WTC11 (cell line): ENCODE data around the gene RNF103. TPM values are rescaled to one million over a fixed set of nuclear protein-coding genes. Genes with fewer than 3 reads are reported as not detected.

Experiments used
- ATAC-seq: fragments of 200-7000 bp; cut with Tn5 transposase; 2 replicates; pipeline ENCODE4 v1.10.0; 2021; ENCODE audit warnings: mild to moderate bottlenecking, moderate library complexity
- CTCF ChIA-PET: fragments of 300-600 bp; sonication (Branson Sonifier 250); formaldehyde crosslinking; loops from one replicate; lab custom pipeline; 2021; ENCODE audit warnings: antibody characterized with exemption; lab: Charles Lee
- POLR2A ChIA-PET: fragments of 350-600 bp; sonication (Branson Sonifier 250); formaldehyde crosslinking; loops from one replicate; lab custom pipeline; 2021; ENCODE audit warnings: antibody characterized with exemption; lab: Charles Lee
- DNase-seq: peaks from one replicate; pipeline ENCODE4 v3.0.0; 2021; ENCODE audit warnings: low spot score
- H3K27ac Mint-ChIP-seq: 2 replicates; pipeline ENCODE4 v1.8.0; 2021; ENCODE audit warnings: mixed read lengths
- H3K27me3 Mint-ChIP-seq: 2 replicates; pipeline ENCODE4 v1.8.0; 2021; ENCODE audit warnings: low read depth, mild to moderate bottlenecking, moderate library complexity, mixed read lengths
- H3K36me3 Mint-ChIP-seq: 2 replicates; pipeline ENCODE4 v1.8.0; 2021; ENCODE audit warnings: mixed read lengths
- H3K4me1 Mint-ChIP-seq: 2 replicates; pipeline ENCODE4 v1.8.0; 2022; ENCODE audit warnings: mixed read lengths
- H3K4me3 Mint-ChIP-seq: 2 replicates; pipeline ENCODE4 v1.8.0; 2021; ENCODE audit warnings: mild to moderate bottlenecking, moderate library complexity, mixed read lengths
- H3K9me3 Mint-ChIP-seq: 2 replicates; pipeline ENCODE4 v1.8.0; 2021; ENCODE audit warnings: mixed read lengths
- CREM ChIP-seq: sonication (generic); formaldehyde crosslinking; IDR thresholded peaks from 2 replicates; pipeline ENCODE4 v1.8.1; 2022; ENCODE audit warnings: mild to moderate bottlenecking, missing genetic modification reagents, moderate library complexity
- EMX1 ChIP-seq: fragments of 250-450 bp; sonication (Bioruptor Pico); IDR thresholded peaks from 2 replicates; pipeline ENCODE4 v1.8.0; 2021; ENCODE audit warnings: mild to moderate bottlenecking
- GTF2I ChIP-seq: fragments of 250-450 bp; sonication (Bioruptor Pico); conservative IDR thresholded peaks from 2 replicates; pipeline ENCODE4 v1.4.0; 2021; ENCODE audit warnings: mild to moderate bottlenecking
- NFATC4 ChIP-seq: fragments of 250-450 bp; sonication (Bioruptor Pico); IDR thresholded peaks from 2 replicates; pipeline ENCODE4 v1.9.0; 2021; ENCODE audit warnings: mild to moderate bottlenecking
- NR2C2 ChIP-seq: sonication (generic); formaldehyde crosslinking; IDR thresholded peaks from 2 replicates; pipeline ENCODE4 v1.8.0; 2022; ENCODE audit warnings: mild to moderate bottlenecking, missing genetic modification reagents
- RELA ChIP-seq: sonication (generic); formaldehyde crosslinking; IDR thresholded peaks from 2 replicates; pipeline ENCODE4 v1.8.1; 2022; ENCODE audit warnings: missing genetic modification reagents, mild to moderate bottlenecking, borderline replicate concordance
- ZNF219 ChIP-seq: sonication (generic); formaldehyde crosslinking; IDR thresholded peaks from 2 replicates; pipeline ENCODE4 v1.8.0; 2023; ENCODE audit warnings: missing genetic modification reagents, mild to moderate bottlenecking, borderline replicate concordance
- ZNF416 ChIP-seq: fragments of 250-450 bp; sonication (Bioruptor Pico); IDR thresholded peaks from 2 replicates; pipeline ENCODE4 v1.9.0; 2021; ENCODE audit warnings: mild to moderate bottlenecking, inconsistent platforms
- ZNF671 ChIP-seq: fragments of 250-450 bp; sonication (Bioruptor Pico); IDR thresholded peaks from 2 replicates; pipeline ENCODE4 v1.8.0; 2021; ENCODE audit warnings: mild to moderate bottlenecking
- total RNA-seq: library from RNA; stranded (reverse); gene quantifications from 3 replicates; pipeline ENCODE4 v1.2.3, GENCODE V29; 2021
- TF ChIP-seq, protein P1 (sequence below): fragments of 250-450 bp; sonication (Bioruptor Pico); IDR thresholded peaks from 2 replicates; pipeline ENCODE4 v1.8.0; 2021; ENCODE audit warnings: mild to moderate bottlenecking
- TF ChIP-seq, protein P2 (sequence below): sonication (generic); formaldehyde crosslinking; IDR thresholded peaks from 2 replicates; pipeline ENCODE4 v1.8.1; 2023; ENCODE audit warnings: mild to moderate bottlenecking, missing genetic modification reagents, borderline replicate concordance
- TF ChIP-seq, protein P3 (sequence below): sonication (generic); formaldehyde crosslinking; IDR thresholded peaks from 2 replicates; pipeline ENCODE4 v1.8.0; 2022; ENCODE audit warnings: mild to moderate bottlenecking, missing genetic modification reagents
- TF ChIP-seq, protein P4 (sequence below): sonication (generic); formaldehyde crosslinking; IDR thresholded peaks from 2 replicates; pipeline ENCODE4 v1.8.0; 2023; ENCODE audit warnings: missing genetic modification reagents, mild to moderate bottlenecking, borderline replicate concordance
- TF ChIP-seq, protein P5 (sequence below): sonication (generic); formaldehyde crosslinking; IDR thresholded peaks from 2 replicates; pipeline ENCODE4 v1.8.1; 2022; ENCODE audit warnings: low read depth, mild to moderate bottlenecking, moderate library complexity, missing genetic modification reagents, borderline replicate concordance
- TF ChIP-seq, protein P6 (sequence below): sonication (generic); formaldehyde crosslinking; IDR thresholded peaks from 2 replicates; pipeline ENCODE4 v1.8.1; 2023; ENCODE audit warnings: mild to moderate bottlenecking, missing genetic modification reagents, moderate library complexity
- TF ChIP-seq, protein P7 (sequence below): sonication (generic); formaldehyde crosslinking; IDR thresholded peaks from 2 replicates; pipeline ENCODE4 v1.8.0; 2022; ENCODE audit warnings: mild to moderate bottlenecking, missing genetic modification reagents
- TF ChIP-seq, protein P8 (sequence below): fragments of 250-450 bp; sonication (Bioruptor Pico); IDR thresholded peaks from 2 replicates; pipeline ENCODE4 v1.9.0; 2021; ENCODE audit warnings: moderate library complexity, mild to moderate bottlenecking, inconsistent platforms, borderline replicate concordance

Gene RNF103
- total RNA-seq, 1 experiment from 2014 or later: 6.8 TPM

DNA sequence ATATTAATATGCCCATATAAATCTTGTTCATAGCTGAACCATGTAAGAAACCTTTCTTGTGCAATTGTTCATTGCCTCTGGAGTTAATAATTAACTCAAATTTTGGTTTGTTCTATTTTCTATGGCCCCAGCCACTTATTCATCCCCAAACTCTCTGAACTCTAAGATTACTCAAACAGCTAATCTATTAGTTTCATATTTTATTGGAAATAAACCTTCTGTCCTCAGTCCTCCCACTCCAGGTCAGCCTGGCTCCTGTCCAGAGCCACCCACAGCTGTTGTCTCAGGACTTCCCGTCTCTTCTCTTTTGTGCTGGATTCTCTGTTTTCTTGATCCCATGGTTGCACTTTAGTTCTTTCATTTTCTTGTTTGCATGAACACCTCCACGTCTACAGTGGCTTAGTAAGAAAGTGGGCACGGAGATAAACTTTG, 4.4 kb upstream of the RNF103 start:
- no peak for DNase-seq
- Mint-ChIP-seq H3K27ac (no peak overlapping the region), H3K4me1 (peaks cover 21% of the 10 kb centered on the region), H3K9me3 (no peaks in the 10 kb centered on the region), H3K36me3 (no peaks in the 10 kb centered on the region), H3K27me3 (peaks cover 27% of the 10 kb centered on the region), H3K4me3 (no peak overlapping the region)
- ChIA-PET CTCF (no interaction called here), POLR2A (no interaction called here)
- TF ChIP-seq, protein P1, sequence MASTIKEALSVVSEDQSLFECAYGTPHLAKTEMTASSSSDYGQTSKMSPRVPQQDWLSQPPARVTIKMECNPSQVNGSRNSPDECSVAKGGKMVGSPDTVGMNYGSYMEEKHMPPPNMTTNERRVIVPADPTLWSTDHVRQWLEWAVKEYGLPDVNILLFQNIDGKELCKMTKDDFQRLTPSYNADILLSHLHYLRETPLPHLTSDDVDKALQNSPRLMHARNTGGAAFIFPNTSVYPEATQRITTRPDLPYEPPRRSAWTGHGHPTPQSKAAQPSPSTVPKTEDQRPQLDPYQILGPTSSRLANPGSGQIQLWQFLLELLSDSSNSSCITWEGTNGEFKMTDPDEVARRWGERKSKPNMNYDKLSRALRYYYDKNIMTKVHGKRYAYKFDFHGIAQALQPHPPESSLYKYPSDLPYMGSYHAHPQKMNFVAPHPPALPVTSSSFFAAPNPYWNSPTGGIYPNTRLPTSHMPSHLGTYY: no peak
- no peak for TF ChIP-seq EMX1 (CRISPR knock-in tag)
- TF ChIP-seq, protein P2, sequence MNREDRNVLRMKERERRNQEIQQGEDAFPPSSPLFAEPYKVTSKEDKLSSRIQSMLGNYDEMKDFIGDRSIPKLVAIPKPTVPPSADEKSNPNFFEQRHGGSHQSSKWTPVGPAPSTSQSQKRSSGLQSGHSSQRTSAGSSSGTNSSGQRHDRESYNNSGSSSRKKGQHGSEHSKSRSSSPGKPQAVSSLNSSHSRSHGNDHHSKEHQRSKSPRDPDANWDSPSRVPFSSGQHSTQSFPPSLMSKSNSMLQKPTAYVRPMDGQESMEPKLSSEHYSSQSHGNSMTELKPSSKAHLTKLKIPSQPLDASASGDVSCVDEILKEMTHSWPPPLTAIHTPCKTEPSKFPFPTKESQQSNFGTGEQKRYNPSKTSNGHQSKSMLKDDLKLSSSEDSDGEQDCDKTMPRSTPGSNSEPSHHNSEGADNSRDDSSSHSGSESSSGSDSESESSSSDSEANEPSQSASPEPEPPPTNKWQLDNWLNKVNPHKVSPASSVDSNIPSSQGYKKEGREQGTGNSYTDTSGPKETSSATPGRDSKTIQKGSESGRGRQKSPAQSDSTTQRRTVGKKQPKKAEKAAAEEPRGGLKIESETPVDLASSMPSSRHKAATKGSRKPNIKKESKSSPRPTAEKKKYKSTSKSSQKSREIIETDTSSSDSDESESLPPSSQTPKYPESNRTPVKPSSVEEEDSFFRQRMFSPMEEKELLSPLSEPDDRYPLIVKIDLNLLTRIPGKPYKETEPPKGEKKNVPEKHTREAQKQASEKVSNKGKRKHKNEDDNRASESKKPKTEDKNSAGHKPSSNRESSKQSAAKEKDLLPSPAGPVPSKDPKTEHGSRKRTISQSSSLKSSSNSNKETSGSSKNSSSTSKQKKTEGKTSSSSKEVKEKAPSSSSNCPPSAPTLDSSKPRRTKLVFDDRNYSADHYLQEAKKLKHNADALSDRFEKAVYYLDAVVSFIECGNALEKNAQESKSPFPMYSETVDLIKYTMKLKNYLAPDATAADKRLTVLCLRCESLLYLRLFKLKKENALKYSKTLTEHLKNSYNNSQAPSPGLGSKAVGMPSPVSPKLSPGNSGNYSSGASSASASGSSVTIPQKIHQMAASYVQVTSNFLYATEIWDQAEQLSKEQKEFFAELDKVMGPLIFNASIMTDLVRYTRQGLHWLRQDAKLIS: no peak
- no peak for ATAC-seq

DNA sequence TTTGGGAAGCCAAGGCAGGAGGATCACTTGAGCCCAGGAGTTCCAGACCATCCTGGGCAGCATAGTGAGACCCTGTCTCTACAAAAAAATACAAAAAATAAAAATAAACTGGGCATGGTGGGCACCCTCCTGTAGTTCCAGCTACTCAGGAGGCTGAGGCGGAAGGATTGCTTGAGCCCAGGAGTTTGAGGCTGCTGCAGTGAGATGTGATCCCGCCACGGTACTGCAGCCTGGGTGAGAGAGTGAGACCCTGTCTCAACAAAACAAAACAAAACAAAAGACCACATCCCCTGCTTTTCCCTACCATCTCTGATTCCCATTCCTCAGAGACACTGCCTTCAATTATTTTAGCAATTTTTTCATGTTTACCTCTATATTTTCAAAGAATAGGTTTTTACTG, 3.9 kb upstream of the RNF103 start:
- DNase-seq (no peak), ATAC-seq (no peak)
- H3K36me3 Mint-ChIP-seq: no peaks in the 10 kb centered on the region
- H3K27me3 Mint-ChIP-seq: peaks cover 27% of the 10 kb centered on the region
- ChIA-PET POLR2A (interaction anchor here (0.6 kb wide), 1 partner anchor 221 kb away, joined by 3 read pairs; no protein-coding TSS in a partner anchor), CTCF (no interaction called here)
- no peak overlapping the region for H3K27ac Mint-ChIP-seq
- TF ChIP-seq, protein P3, sequence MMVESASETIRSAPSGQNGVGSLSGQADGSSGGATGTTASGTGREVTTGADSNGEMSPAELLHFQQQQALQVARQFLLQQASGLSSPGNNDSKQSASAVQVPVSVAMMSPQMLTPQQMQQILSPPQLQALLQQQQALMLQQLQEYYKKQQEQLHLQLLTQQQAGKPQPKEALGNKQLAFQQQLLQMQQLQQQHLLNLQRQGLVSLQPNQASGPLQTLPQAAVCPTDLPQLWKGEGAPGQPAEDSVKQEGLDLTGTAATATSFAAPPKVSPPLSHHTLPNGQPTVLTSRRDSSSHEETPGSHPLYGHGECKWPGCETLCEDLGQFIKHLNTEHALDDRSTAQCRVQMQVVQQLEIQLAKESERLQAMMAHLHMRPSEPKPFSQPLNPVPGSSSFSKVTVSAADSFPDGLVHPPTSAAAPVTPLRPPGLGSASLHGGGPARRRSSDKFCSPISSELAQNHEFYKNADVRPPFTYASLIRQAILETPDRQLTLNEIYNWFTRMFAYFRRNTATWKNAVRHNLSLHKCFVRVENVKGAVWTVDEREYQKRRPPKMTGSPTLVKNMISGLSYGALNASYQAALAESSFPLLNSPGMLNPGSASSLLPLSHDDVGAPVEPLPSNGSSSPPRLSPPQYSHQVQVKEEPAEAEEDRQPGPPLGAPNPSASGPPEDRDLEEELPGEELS (CRISPR knock-in tag): no peak
- TF ChIP-seq GTF2I (CRISPR knock-in tag) (no peak), NFATC4 (CRISPR knock-in tag) (no peak), ZNF416 (no peak), NR2C2 (CRISPR knock-in tag) (no peak), ZNF671 (CRISPR knock-in tag) (no peak), CREM (CRISPR knock-in tag) (no peak), RELA (CRISPR knock-in tag) (no peak), ZNF219 (CRISPR knock-in tag) (no peak)
- TF ChIP-seq, protein P4, sequence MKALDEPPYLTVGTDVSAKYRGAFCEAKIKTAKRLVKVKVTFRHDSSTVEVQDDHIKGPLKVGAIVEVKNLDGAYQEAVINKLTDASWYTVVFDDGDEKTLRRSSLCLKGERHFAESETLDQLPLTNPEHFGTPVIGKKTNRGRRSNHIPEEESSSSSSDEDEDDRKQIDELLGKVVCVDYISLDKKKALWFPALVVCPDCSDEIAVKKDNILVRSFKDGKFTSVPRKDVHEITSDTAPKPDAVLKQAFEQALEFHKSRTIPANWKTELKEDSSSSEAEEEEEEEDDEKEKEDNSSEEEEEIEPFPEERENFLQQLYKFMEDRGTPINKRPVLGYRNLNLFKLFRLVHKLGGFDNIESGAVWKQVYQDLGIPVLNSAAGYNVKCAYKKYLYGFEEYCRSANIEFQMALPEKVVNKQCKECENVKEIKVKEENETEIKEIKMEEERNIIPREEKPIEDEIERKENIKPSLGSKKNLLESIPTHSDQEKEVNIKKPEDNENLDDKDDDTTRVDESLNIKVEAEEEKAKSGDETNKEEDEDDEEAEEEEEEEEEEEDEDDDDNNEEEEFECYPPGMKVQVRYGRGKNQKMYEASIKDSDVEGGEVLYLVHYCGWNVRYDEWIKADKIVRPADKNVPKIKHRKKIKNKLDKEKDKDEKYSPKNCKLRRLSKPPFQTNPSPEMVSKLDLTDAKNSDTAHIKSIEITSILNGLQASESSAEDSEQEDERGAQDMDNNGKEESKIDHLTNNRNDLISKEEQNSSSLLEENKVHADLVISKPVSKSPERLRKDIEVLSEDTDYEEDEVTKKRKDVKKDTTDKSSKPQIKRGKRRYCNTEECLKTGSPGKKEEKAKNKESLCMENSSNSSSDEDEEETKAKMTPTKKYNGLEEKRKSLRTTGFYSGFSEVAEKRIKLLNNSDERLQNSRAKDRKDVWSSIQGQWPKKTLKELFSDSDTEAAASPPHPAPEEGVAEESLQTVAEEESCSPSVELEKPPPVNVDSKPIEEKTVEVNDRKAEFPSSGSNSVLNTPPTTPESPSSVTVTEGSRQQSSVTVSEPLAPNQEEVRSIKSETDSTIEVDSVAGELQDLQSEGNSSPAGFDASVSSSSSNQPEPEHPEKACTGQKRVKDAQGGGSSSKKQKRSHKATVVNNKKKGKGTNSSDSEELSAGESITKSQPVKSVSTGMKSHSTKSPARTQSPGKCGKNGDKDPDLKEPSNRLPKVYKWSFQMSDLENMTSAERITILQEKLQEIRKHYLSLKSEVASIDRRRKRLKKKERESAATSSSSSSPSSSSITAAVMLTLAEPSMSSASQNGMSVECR (CRISPR knock-in tag): no peak
- TF ChIP-seq, protein P5, sequence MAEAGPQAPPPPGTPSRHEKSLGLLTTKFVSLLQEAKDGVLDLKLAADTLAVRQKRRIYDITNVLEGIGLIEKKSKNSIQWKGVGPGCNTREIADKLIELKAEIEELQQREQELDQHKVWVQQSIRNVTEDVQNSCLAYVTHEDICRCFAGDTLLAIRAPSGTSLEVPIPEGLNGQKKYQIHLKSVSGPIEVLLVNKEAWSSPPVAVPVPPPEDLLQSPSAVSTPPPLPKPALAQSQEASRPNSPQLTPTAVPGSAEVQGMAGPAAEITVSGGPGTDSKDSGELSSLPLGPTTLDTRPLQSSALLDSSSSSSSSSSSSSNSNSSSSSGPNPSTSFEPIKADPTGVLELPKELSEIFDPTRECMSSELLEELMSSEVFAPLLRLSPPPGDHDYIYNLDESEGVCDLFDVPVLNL (CRISPR knock-in tag): no peak
- TF ChIP-seq, protein P6, sequence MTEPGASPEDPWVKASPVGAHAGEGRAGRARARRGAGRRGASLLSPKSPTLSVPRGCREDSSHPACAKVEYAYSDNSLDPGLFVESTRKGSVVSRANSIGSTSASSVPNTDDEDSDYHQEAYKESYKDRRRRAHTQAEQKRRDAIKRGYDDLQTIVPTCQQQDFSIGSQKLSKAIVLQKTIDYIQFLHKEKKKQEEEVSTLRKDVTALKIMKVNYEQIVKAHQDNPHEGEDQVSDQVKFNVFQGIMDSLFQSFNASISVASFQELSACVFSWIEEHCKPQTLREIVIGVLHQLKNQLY: no peak
- TF ChIP-seq, protein P7, sequence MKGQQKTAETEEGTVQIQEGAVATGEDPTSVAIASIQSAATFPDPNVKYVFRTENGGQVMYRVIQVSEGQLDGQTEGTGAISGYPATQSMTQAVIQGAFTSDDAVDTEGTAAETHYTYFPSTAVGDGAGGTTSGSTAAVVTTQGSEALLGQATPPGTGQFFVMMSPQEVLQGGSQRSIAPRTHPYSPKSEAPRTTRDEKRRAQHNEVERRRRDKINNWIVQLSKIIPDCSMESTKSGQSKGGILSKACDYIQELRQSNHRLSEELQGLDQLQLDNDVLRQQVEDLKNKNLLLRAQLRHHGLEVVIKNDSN (CRISPR knock-in tag): no peak
- TF ChIP-seq, protein P8, sequence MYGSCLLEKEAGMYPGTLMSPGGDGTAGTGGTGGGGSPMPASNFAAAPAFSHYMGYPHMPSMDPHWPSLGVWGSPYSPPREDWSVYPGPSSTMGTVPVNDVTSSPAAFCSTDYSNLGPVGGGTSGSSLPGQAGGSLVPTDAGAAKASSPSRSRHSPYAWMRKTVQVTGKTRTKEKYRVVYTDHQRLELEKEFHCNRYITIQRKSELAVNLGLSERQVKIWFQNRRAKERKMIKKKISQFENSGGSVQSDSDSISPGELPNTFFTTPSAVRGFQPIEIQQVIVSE: no peak
- no peak overlapping the region for H3K4me3 Mint-ChIP-seq
- H3K4me1 Mint-ChIP-seq: peaks cover 18% of the 10 kb centered on the region
- no peaks in the 10 kb centered on the region for H3K9me3 Mint-ChIP-seq
